Neural progenitor cell (in vitro differentiated cells): ENCODE results near the gene BRD2.
"Not testable (repeated sequence)": the region's sequence is repeated elsewhere in the genome, so short reads cannot be mapped to it uniquely, and the experiment has no call there.

Experiments used
- CTCF ChIP-seq: fragments of 200-600 bp; sonication (generic); IDR thresholded peaks from 2 replicates; pipeline ENCODE4 v1.5.1; 2017; ENCODE audit warnings: antibody characterized with exemption, mild to moderate bottlenecking
- EZH2 ChIP-seq: fragments of 200-600 bp; sonication (generic); IDR thresholded peaks from 2 replicates; pipeline ENCODE4 v1.6.1; 2017; ENCODE audit warnings: antibody characterized with exemption, mild to moderate bottlenecking, moderate library complexity
- EZH2phosphoT487 ChIP-seq: fragments of 200-600 bp; sonication (generic); IDR thresholded peaks from 2 replicates; pipeline ENCODE4 v1.6.1; 2017; ENCODE audit warnings: antibody characterized with exemption

- not testable (repeated sequence) for TF ChIP-seq CTCF, EZH2, EZH2phosphoT487
These were observed 25.8 kb upstream of the BRD2 start for GRCh38 chr6:32942555-32943123.
